Loucy (cell line): ENCODE measurements around the gene CASKIN2.

Experiments
- EZH2phosphoT487 ChIP-seq: fragments of 200-600 bp; IDR thresholded peaks from 2 replicates; pipeline ENCODE4 v1.6.1; 2018; ENCODE audit warnings: antibody characterized with exemption, mild to moderate bottlenecking, moderate library complexity, borderline replicate concordance
- TF ChIP-seq, protein P1 (sequence below): fragments of 200-600 bp; sonication (generic); conservative IDR thresholded peaks from 2 replicates; pipeline ENCODE4 v1.5.1; 2014; ENCODE audit warnings: mild to moderate bottlenecking, antibody characterized with exemption, low read length

DNA sequence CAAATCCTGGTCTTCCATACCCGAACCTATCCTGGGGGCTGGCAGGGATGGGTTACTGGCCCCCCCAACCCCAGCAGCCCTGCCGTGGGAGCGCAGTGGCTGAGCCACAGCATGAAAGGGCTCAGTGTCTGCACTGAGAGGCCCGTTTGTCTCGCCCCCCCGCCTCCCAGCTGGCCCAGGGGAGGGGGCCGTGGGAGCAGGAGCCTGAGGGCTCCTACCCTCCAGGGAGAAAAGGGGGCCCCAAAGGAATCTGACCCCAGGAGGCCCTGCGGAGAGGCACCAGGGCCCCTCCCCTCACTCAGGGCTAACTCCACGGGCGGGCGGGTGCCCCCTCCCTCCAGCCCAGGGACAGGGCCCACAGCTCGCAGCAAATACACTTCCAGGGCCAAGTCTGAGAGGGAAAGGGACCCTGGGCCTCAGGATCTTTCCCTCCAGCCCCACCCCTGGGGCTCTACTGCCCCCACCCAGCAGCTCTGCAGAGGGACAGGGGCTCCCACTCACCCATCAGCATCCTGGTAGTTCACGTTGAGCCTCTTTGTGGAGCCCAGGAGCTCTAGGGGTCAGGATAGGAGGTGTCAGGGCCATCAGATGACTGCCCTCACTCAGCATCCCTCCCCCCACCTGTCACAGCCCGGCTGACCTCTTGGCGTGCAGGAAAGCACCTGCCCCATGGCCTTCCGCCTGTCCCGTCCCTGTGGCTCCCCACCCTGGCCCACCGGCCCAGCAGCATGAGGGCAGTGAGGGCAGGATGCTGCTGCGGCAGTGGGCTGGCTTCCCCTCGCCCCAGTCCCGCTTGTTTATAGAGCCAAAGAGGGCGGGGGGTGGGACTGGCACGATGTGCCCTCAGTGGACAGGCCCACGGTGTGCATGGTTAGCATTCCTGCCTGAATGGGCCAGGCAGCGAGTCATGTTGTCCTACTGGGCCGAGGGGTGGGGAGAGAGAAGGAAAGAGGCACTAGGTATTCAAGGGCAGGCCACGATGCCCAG lies 7.3 kb downstream of the CASKIN2 start:
- TF ChIP-seq, protein P1, sequence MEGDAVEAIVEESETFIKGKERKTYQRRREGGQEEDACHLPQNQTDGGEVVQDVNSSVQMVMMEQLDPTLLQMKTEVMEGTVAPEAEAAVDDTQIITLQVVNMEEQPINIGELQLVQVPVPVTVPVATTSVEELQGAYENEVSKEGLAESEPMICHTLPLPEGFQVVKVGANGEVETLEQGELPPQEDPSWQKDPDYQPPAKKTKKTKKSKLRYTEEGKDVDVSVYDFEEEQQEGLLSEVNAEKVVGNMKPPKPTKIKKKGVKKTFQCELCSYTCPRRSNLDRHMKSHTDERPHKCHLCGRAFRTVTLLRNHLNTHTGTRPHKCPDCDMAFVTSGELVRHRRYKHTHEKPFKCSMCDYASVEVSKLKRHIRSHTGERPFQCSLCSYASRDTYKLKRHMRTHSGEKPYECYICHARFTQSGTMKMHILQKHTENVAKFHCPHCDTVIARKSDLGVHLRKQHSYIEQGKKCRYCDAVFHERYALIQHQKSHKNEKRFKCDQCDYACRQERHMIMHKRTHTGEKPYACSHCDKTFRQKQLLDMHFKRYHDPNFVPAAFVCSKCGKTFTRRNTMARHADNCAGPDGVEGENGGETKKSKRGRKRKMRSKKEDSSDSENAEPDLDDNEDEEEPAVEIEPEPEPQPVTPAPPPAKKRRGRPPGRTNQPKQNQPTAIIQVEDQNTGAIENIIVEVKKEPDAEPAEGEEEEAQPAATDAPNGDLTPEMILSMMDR = no peak
- no peak for TF ChIP-seq EZH2phosphoT487
